ENCODE measurements around the gene ALOX15B. TPM values are rescaled to one million over a fixed set of nuclear protein-coding genes. Genes with fewer than 3 reads are reported as not detected.

Gene ALOX15B
- total and polyA plus RNA-seq, 4 donors = 0.16 to 1.0 (median 0.56) TPM

DNA sequence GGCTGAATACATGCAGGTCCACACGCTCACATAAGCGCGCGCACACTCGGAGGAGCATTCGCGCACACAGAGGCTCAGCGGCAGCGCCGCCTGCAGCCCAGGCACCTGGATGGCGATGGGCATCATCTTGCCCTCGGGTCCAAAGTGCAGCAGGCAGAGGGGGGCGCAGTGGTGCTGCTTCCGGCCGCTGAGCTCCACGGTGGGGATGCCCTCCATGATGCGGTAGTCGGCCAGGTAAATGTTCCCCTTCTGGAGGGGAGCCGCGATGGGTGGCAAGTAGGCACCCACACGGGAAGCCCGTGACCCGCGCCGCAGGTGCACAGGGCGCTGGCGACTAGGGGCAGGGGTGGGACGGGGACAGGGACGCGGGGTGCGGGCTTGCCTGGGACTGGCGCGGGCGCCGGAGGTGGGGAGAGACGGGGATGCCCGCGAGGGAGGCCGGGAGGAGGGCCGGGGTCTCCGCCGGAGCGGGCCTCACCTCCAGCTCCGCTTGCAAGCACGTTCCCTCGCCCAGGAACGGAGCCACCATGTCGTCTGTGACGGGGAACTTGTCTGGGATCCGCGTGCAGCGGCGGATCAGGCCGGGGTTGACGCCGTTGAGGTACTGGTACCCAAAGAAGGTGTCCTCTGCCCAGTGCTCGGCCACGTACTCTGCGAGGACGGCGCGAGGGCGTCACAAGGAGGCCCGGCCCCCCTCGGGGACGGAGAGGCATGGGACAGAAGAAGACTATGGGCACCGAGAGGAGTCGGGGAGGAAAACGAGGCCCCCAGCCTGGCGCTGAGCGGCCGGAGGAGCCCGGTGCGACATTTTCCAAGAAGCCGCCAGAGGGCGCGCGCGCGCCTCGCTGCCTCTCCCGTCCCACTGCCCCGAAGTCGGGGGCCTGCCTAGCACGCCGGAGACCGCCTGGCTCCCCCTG, 40.7 kb downstream of the ALOX15B start:
- no peaks in the 10 kb centered on the region for H3K9me3 ChIP-seq (ENCODE audit: control insufficient read depth in 4 of 4, low read length in 3 of 4)
- no peak overlapping the region for H3K27ac ChIP-seq (ENCODE audit: low read depth in 1 of 2, low read length in 2 of 2)
- H3K9ac ChIP-seq (ENCODE audit: low read depth in 1 of 2, low read length in 2 of 2) = no peak overlapping the region
- H3K4me1 ChIP-seq (ENCODE audit: control insufficient read depth in 4 of 4, insufficient read depth in 4 of 4, low read length in 3 of 4) = peaks cover 5 to 13% (median 10%) of the 10 kb centered on the region in 4 donors
- no peaks in the 10 kb centered on the region for H3K36me3 ChIP-seq (ENCODE audit: control insufficient read depth in 4 of 4, insufficient read depth in 3 of 4, low read depth in 1 of 4, low read length in 3 of 4)
- H3K27me3 ChIP-seq (ENCODE audit: control insufficient read depth in 4 of 4, insufficient read depth in 4 of 4, low read length in 3 of 4) = peaks cover 4 to 20% (median 8%) of the 10 kb centered on the region in 4 donors
- 3% methylated on average over 87 of the region's 87 CpGs for WGBS
- peak; percentile 80 for DNase-seq (ENCODE audit: low spot score)
- peak overlapping the region in 2 of 3 donors; percentile 22 to 24 for H3K4me3 ChIP-seq (ENCODE audit: low read depth in 1 of 3, low read length in 3 of 3)
- TF ChIP-seq TAF1 (conservative IDR thresholded peaks at IDR 0.05) = no peak
- TF ChIP-seq YY1 (IDR thresholded peaks at IDR 0.05) = no peak
- TF ChIP-seq JUND (IDR thresholded peaks at IDR 0.05) = no peak
- TF ChIP-seq HNF4A (conservative IDR thresholded peaks at IDR 0.05) = peak; percentile 44 to 59
- TF ChIP-seq, protein P1, sequence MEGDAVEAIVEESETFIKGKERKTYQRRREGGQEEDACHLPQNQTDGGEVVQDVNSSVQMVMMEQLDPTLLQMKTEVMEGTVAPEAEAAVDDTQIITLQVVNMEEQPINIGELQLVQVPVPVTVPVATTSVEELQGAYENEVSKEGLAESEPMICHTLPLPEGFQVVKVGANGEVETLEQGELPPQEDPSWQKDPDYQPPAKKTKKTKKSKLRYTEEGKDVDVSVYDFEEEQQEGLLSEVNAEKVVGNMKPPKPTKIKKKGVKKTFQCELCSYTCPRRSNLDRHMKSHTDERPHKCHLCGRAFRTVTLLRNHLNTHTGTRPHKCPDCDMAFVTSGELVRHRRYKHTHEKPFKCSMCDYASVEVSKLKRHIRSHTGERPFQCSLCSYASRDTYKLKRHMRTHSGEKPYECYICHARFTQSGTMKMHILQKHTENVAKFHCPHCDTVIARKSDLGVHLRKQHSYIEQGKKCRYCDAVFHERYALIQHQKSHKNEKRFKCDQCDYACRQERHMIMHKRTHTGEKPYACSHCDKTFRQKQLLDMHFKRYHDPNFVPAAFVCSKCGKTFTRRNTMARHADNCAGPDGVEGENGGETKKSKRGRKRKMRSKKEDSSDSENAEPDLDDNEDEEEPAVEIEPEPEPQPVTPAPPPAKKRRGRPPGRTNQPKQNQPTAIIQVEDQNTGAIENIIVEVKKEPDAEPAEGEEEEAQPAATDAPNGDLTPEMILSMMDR (IDR thresholded peaks at IDR 0.05; ENCODE audit: low read depth, low read length, missing input control) = peak; percentile 69
- TF ChIP-seq RAD21 (IDR thresholded peaks at IDR 0.05) = peak; percentile 53 to 71
- TF ChIP-seq RXRA (IDR thresholded peaks at IDR 0.05) = no peak

DNA sequence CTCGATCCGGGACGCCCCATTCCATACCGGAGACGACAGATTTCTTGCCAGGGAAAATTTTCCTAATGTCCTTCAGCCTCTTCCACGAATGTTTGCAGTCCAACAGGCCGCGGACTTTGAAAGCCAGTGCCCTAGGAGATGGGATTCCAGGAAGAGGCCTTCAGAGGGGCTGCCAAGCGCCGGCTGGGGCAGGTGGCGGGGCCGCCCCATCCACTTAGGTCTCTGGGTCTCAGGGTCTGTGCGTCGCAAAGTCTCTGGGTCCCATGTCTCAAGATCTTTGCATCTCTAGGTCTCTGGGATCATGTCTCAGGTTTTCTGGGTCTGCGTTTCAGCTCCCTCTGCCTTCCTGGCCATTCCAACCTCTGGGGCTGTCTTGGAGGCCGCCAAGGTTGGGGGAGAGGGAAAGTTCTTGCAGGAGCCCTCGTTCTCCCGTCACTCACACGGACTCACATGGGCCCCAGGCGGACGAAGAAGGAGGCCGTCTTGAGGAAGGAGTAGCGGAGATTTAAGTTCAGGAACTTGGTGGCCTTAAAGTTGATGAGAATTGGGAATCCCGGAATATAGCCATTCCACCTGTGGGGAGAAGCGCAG, 41.4 kb downstream of the ALOX15B start:
- WGBS = 20% methylated on average over 25 of the region's 25 CpGs
- TF ChIP-seq FOXA1 (IDR thresholded peaks at IDR 0.05) (no peak), RXRA (IDR thresholded peaks at IDR 0.05) (no peak), RAD21 (IDR thresholded peaks at IDR 0.05) (no peak), SP1 (IDR thresholded peaks at IDR 0.05) (no peak), GABPA (IDR thresholded peaks at IDR 0.05 in 1 of 2, conservative IDR thresholded peaks at IDR 0.05 in 1 of 2) (no peak), YY1 (IDR thresholded peaks at IDR 0.05) (no peak)
- TF ChIP-seq, protein P2, sequence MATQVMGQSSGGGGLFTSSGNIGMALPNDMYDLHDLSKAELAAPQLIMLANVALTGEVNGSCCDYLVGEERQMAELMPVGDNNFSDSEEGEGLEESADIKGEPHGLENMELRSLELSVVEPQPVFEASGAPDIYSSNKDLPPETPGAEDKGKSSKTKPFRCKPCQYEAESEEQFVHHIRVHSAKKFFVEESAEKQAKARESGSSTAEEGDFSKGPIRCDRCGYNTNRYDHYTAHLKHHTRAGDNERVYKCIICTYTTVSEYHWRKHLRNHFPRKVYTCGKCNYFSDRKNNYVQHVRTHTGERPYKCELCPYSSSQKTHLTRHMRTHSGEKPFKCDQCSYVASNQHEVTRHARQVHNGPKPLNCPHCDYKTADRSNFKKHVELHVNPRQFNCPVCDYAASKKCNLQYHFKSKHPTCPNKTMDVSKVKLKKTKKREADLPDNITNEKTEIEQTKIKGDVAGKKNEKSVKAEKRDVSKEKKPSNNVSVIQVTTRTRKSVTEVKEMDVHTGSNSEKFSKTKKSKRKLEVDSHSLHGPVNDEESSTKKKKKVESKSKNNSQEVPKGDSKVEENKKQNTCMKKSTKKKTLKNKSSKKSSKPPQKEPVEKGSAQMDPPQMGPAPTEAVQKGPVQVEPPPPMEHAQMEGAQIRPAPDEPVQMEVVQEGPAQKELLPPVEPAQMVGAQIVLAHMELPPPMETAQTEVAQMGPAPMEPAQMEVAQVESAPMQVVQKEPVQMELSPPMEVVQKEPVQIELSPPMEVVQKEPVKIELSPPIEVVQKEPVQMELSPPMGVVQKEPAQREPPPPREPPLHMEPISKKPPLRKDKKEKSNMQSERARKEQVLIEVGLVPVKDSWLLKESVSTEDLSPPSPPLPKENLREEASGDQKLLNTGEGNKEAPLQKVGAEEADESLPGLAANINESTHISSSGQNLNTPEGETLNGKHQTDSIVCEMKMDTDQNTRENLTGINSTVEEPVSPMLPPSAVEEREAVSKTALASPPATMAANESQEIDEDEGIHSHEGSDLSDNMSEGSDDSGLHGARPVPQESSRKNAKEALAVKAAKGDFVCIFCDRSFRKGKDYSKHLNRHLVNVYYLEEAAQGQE (IDR thresholded peaks at IDR 0.05) = no peak
- TF ChIP-seq, protein P3, sequence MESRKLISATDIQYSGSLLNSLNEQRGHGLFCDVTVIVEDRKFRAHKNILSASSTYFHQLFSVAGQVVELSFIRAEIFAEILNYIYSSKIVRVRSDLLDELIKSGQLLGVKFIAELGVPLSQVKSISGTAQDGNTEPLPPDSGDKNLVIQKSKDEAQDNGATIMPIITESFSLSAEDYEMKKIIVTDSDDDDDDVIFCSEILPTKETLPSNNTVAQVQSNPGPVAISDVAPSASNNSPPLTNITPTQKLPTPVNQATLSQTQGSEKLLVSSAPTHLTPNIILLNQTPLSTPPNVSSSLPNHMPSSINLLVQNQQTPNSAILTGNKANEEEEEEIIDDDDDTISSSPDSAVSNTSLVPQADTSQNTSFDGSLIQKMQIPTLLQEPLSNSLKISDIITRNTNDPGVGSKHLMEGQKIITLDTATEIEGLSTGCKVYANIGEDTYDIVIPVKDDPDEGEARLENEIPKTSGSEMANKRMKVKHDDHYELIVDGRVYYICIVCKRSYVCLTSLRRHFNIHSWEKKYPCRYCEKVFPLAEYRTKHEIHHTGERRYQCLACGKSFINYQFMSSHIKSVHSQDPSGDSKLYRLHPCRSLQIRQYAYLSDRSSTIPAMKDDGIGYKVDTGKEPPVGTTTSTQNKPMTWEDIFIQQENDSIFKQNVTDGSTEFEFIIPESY (IDR thresholded peaks at IDR 0.05) = no peak
- DNase-seq (ENCODE audit: low spot score) = no peak
- Histone ChIP-seq H3K4me3 (ENCODE audit: low read depth in 1 of 3, low read length in 3 of 3) (peak overlapping the region in 1 of 3 donors; percentile 22), H3K36me3 (ENCODE audit: control insufficient read depth in 4 of 4, insufficient read depth in 3 of 4, low read depth in 1 of 4, low read length in 3 of 4) (no peaks in the 10 kb centered on the region), H3K27ac (ENCODE audit: low read depth in 1 of 2, low read length in 2 of 2) (no peak overlapping the region), H3K27me3 (ENCODE audit: control insufficient read depth in 4 of 4, insufficient read depth in 4 of 4, low read length in 3 of 4) (peaks cover 2 to 14% (median 6%) of the 10 kb centered on the region in 4 donors), H3K9me3 (ENCODE audit: control insufficient read depth in 4 of 4, low read length in 3 of 4) (no peaks in the 10 kb centered on the region), H3K4me1 (ENCODE audit: control insufficient read depth in 4 of 4, insufficient read depth in 4 of 4, low read length in 3 of 4) (peaks cover 5 to 13% (median 10%) of the 10 kb centered on the region in 4 donors), H3K9ac (ENCODE audit: low read depth in 1 of 2, low read length in 2 of 2) (no peak overlapping the region)

Data from liver (tissue), 9 donors.